ENCODE measurements around the gene NAT10.

NAT10 gene

DNA sequence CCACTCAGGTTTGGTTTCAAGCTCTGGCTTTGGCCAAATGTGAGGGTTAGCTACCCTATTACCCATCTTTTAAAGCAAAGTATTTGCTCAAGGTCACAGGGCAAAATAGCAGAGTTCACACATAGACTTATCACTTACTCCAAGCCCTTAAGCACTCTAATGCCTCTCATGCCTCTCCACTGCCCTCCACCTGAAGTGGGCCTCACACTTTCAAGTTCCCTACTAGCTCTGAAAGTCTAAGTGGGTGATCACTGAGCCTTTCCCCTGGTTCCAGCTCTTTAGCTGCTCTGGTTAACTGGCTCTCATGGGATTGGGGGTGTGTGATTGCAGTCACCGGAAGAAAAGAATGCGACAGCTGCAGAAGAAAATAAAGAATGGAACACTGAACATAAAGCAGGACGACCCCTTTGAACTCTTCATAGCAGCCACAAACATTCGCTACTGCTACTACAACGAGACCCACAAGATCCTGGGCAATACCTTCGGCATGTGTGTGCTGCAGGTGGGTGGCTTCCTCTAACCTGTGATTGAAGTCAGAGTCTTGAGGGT is 6.4 kb downstream of the NAT10 start:
- DNase-seq: no peak

DNA sequence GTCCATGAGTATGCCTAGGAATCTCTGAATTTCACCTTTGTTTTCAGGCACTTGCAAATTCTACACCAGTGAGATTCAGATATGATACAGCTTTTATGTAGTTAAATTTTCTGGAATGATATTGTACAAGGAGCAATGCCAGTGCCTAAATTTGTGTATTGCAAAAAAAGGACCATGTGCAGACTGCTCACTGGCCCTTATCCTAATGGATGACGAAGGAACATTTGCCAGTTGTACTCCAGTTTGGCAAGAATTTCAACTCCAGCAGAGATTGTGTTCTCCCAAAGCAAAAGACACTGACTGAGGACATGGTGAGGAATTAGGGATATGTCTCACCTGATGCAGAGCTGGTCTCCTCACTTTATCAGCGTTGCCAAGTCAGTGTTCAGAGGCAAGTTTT is 8.6 kb downstream of the NAT10 start:
- no peak for DNase-seq

DNA sequence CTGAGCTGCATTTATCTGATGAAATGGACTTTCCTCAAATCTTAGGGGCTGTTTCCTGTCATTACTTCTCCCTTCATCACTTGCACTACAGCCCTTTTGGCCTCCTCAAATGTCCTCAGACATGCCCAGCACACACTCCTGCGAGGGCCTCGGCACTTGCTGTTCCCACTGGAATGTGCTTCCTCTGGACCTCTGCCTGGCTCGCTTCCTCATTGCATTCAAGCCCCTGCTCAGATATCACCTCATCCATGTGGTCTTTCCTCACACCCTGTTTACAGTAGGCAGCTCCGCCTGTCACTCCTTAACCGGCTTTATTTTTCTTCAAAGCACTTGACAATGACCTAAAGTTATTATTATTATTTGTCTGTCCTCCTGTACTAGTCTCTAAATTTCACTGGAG is 9.0 kb downstream of the NAT10 start:
- no peak for DNase-seq

DNA sequence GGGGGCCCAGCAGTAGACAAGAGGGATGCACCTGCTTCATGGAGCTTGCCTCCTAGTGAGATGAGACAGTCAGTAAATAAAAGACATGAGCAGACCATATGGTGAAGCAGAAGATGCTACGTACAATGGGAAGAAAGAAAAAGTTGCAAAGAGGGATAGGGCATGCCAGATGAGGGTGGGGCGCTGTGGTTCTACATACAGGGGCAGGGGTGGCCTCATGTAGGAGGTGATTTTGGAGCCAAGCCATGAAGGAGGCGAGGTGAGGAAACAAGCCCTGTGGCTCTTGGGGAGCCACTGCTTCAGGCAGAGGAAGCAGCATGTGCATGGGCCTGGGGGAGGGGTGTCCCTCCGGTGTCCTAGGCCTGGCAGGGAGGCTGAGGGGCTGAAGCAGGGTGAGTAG is 15.2 kb downstream of the NAT10 start:
- DNase-seq: no peak

DNA sequence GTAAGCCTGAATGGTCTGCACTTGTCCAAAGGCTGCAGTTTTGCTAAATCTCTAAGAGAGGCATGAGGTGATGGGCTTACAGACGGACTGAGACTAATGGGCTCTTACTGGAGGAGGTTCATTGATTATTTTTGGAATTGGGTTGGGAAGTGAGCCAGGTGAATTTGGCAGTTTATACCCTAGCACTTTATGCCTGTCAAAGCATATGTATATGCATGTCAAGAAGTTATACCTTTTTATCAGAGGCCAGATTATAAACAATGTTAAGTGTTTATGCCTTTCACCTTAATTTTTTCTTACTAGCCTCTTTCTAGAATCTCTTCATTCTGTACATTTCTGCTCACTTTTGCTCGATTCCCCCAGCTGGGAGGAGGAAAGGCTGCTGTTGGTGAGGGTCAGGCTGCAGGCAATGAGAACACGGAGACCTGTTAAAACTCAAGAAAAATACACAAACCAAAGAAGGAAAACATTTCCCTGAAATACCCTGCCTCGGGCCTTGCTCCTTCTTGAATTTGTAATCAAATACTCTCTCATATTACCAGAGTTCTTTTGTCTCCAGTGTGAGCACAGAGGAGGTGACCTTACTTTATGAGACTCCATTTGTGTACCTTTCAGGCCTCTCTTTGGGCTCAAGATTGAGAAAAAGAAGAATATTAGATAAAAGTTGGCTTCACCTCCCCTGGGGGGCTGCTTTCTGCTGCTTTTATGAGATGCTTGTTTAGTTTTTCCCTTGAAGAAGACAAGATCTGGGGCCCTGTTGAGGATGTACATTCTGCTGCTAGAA is 19.6 kb downstream of the NAT10 start:
- no peak for DNase-seq

DNA sequence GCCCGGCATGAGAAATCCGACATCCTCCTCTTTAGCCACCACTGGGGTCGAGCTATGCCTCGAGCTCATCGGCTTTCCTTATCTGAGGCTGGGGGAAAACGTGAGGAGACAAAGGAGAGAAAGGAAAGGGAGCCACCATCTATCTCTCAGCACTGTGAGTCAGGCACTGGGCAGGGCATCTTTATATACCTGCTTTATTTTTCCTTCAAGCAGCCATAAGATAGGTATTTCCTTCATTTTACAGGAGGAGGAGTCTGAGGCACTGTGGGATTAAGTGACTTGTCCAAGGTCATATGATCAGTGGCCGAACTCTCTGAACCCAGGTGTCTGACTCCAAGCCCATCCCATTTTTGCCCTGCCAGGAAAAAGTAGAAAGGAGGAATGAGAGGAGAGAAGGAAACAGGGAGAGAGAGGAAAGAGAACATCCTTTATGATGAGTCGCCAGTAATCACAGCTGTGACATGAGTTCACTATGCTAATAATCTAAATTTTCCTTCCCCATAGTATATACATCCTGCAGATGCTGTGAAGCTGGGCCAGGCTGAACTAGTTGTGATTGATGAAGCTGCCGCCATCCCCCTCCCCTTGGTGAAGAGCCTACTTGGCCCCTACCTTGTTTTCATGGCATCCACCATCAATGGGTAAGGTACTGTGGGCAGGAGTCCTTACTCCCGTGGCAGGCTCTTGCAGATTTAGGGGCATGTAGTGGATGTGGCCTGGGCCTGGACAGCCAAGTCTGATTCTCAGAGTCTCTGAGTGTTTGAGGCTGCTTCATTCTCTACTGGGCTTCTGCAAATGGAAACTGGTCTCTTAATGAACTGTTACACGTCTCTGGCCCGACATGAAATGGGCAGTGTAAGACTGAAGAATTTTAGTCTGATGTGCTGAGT is 21.8 kb downstream of the NAT10 start:
- no peak for DNase-seq

DNA sequence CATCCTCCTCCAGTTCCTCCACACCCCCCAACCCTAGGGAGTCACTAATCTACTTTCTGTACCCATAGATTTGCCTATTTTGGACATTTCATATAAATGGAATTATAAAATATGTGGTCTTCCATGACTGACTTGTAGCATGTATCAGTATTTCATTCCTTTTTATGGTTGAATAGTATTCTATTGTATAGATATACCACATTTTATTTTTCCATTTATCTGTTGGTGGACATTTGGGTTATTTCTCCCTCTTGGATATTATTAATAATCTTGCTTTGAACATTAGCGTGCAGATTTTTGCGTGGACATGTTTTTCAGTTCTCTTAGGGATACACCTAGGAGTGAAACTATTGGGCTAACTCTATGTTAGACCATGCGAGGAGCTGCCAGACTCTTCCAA is 23.4 kb downstream of the NAT10 start:
- DNase-seq: no peak

DNA sequence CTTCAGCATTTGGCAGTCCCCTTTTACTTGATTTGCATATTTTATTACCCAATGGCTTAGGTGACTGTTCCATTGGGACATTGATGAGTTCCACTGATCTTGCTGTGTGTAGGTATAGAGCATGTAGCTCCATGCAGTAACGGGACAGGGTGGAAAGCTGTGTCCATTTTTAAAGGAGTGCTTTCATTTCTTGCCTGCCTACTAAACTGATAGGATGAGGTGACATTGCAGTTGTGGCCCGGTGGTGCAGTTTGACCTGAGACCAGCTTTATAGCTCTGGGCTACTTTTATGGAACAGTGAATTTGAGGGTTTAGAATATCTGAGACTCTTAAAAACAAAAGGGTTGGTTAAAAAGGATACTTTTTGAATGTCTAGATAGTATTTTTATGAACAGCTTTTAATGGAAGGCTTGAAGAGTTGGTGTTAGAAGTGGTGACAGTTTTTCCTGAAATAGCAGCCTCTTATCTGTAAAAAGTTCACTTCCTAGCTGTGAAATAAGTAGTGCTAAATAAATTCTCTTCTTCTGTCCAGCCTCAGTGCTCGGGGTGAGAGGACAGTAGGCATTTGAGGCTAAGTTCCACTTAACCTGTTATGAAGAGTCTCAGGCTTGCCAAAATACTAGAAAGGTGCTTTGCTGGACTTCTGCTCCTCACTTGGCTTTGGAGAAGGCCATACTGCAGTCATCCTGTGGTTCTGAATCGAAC is 27.0 kb downstream of the NAT10 start:
- DNase-seq: no peak

DNA sequence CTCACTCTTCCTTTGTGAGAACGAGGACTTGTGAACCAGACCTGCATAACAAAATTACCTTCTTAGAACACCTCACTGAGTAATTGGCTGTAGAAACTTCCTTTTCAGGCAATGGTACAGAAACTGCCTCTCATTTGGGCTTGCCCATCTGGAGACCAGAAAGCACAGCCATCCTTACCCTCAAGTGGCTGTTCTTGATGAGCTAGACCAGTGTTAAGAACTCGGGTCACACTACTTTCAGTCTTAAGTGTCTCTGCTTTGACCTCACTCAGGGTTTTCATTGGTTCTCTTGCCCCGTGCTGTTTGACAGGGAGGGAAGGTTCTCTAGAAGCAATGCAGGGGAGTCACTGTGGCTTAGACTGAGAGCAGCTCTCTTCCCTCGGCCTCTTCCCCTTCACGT is 29.3 kb downstream of the NAT10 start:
- no peak for DNase-seq

DNA sequence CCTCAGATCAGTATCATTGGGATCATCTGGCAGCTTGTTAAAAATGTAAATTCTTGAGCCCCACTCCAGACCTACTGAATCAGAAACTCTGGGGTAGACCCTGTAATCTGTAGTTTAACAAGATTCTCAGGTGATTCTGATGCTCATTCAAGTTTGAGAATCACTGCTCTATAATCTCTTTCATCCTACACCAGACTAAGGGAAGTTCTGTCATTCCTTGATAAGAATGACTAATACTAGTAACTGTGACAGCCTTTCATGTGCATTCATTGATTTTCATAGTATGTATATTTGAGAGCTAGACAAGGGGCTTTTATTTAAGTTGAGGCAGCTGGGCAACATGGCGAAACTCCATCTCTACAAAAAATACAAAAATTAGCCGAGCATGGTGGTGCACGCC is 30.0 kb downstream of the NAT10 start:
- DNase-seq: no peak

DNA sequence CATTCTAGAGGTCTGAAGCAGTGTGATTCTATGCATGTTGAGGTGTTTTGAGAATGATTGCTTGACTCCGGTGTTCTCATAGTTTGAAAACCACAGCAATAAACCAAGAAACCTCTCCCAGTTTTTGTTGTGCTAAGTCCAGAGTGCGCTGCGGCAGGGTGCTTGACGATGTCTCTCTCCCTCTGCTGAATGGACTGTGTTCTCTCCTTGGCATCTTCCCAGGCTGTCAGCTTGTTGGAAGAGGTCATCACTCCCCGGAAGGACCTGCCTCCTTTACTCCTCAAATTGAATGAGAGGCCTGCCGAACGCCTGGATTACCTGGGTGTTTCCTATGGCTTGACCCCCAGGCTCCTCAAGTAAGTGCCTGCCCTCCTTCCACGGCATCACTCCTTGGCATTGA is 31.0 kb downstream of the NAT10 start:
- no peak for DNase-seq

DNA sequence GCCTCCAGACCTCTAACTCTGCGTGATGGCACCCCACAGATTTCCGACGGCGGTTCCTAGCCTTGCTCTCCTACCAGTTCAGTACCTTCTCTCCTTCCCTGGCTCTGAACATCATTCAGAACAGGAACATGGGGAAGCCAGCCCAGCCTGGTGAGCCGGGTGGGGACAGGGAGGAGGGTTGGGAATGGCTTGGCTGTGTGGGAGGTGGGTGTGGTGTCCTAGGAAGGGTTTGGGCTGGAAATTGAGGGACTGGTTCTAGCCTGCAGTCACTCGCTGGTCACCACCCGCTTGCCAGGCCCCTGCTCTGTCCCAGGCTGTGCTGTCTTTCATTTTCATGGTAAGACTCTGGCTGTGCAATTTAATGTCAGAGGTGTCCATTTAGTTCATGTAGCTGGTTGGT is 33.9 kb downstream of the NAT10 start:
- no peak for DNase-seq

DNA sequence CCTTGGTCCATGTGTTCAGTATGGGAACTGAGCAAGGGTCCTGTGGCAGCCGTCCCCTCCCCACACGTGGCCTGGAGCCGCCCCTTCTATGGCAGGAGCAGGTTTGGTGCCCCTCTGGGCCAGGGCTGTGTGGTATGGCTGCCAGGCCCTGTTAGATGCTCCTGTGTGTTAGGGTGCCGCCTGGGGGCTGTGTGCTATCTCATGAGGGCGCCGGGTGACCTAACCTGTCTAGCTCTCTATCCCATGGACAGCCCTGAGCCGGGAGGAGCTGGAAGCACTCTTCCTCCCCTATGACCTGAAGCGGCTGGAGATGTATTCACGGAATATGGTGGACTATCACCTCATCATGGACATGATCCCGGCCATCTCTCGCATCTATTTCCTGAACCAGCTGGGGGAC is 34.7 kb downstream of the NAT10 start:
- DNase-seq: no peak

DNA sequence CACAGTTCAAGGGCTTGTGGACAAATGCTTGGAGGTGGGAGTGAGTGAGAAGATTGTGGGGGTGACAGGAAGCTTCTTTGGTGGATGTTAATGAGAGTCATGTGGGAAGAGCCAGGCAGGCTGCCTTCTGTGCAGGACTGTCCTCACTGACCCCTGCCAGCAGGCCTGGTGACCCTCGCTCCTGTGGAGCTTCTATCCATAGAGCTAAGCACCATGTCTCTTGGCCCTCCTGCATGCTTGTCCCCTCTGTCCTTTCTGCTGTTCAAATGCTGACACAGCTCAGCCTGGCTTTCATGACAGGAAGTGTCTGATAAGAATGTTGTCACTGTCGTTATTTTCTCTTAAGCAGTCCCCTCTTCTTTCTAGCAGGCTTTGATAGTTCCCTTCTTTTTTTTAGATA is 37.6 kb downstream of the NAT10 start:
- DNase-seq: no peak

DNA sequence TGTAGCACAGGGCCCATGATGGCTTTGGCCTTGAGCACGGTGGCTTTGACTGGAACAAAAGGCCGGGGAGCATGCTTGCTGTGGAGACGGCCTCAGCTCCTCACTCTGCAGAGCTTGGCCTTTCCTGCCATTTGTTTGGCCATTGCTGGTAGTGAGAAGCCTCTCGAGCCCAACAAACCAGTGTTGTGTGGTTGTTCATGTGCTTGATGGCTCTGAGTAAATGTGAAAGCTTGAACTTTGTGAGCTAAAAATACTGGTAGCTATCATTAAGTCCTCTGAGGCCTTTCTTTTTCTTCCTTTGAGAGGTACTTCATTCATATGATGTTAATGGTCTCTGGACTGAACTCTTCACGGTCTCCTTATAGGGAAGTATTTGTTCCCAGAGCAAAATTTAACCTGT is 39.6 kb downstream of the NAT10 start:
- DNase-seq: no peak

DNA sequence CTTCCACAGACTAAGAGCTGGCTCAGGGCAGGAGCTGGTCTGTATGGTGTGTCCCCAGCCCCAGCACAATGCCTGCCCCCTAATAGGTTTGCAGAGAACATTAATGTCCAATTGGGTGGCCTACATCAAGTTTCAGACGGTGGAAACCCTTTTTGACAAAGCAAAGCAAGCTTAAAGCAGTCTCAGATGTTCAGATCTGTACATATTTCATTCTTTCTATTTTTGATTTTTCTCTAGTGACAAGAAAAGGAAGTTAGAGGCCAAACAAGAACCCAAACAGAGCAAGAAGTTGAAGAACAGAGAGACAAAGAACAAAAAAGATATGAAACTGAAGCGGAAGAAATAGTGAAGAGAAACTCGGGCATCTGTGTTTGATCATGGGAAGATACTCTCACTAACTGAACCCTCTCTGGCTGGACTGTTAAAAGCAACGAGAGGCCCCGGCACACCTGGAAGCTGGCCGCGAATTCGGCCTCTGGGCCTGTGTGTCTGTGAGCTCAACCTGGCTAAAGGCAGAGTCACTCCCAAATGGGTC is 40.5 kb downstream of the NAT10 start:
- DNase-seq: no peak

DNA sequence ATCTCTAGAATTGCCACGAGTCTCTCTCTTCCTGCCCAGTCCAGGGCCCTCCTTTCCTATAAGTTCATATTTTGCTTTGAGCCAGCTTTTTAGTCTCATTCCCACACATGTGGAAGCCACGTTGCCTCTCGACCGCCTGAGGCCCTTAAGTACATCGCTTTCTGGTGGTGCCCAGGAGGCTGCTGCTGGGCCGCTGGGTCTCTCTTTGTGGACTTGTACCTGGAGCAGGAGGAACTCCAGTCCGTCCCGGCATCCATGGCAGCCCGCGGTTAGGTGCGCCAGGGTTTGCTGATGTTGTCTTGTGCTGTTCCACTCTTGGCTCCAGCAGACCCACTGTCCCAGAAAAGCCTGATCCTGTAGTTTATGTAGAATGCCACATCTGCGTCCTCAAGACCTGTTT is 41.0 kb downstream of the NAT10 start:
- DNase-seq: no peak

DNA sequence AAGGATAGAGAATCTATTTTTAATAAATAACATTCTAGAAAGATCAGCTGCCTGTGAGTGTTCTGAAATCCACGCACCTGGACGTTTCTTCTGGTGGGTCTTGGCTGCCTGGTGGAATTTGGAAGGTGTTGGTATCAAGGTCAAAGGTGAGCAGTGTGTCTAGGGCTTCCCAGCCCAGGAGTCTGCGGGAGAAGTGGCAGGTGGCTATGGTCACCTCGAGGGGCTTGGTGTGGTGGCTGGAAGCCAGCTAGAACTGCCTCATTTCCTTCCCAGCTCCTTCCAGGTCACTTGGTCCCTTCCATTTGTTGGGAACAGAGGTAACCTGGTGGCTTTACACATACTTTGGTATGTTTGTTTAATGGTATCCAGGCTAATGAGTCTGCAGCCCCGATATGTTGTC is 41.4 kb downstream of the NAT10 start:
- DNase-seq: no peak

DNA sequence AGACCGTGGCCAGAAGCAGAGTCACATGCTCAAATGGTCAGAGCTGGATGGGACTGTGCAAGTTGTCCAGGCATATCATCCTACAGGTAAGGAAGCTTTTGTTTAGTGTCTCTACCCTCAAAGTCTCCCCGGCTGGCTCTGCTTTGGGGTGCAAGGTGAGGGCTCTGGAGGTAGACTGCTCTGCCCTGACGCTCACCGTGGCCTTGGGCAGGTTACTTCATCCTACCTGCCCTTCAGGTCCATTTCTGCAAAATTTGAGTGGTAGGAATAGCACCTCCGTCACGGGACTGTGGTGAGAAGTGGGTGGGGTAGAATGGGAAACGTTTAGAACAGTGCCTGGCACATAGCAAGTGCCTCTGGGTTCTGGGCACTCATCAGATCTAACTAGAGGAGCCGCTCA is 42.2 kb downstream of the NAT10 start:
- DNase-seq: no peak

DNA sequence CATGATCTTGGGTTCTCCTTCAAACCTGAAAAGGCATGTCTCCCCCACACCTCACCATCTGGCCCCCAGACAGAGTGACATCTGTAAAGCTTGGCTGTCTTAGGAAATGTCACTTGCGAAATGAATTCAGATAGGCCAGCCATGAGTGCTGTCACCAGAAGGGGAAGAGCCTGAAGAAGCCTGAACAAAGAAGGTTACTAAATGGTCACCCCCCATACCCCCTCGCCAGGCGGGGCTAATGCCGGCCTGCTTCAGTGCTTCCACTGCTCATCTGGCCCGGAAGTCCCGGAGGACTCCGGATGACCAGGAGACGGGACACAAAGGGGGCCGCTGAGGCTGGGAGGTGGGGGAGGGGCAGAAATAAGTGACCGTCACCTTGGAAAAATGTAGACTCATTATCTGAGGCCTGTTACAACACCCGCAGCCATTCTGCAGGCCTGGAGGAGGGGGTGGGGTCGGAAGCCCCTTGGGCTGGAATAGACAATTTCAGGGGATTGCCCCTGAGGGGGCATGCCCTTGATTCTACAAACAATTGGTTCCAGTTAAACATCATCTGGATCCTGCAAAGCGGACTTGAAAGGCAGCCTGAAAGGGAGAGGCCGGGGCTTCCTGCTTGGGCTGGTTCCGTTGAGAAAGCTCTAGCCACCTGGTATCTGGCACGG is 43.2 kb downstream of the NAT10 start:
- DNase-seq: no peak

DNA sequence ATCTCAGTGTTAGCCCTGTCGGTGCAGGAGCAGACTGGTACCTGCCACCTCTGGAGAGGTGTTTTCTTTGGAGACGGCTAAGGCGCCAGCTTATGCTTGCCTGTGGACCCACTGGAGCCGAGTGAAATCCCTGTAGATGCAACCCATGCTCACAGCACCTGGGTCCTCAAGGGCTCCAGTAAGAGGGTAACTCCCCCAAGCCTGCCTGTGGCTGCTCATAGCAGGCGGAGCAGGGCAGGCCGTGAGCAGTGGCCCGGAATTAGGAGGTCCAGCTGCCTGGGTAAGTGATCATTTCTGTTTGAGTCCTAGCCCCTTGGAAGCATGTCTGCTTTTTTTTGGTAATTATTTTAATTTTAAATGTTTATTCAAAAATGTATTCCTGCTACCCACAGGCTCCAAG is 43.8 kb downstream of the NAT10 start:
- DNase-seq: no peak

DNA sequence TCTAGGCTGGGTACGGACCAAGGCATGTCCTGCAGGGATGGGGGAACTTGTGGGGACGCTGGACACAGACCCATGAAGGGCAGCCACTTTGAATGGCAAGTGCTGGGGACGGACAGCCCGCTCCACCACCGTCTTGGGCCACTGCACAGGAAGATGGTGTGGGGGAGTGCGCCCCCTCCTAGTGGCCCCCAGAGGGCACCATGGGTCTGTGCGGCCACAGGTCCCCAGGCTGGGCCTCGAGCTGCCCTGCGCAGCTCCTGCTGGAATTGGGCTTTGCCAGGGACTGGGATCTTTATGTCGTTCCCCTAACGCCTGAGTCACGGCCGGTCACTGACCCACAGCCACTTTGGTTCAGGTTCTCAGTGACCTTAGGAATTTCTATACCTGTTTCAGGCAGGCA is 44.4 kb downstream of the NAT10 start:
- peak in 1 of 3 experiments; percentile 14 for DNase-seq
